Memory B cell (primary cell): ENCODE data around the gene ADGRG6.
"Not testable (repeated sequence)": the region's sequence is repeated elsewhere in the genome, so short reads cannot be mapped to it uniquely, and the experiment has no call there.

Source experiments
- ATAC-seq: fragments of 150-1000 bp; cut with Tn5 transposase; 2 replicates; pipeline ENCODE4 v1.10.0; 2021; ENCODE audit warnings: low read depth, mild to moderate bottlenecking, moderate library complexity
- DNase-seq, 2 donors: peaks; one replicate each; pipeline ENCODE4 v3.0.0; 2022; ENCODE audit warnings: low spot score in 2 of 2
- H3K27ac Mint-ChIP-seq: one replicate; pipeline ENCODE4 v1.8.0; 2022; ENCODE audit warnings: mild to moderate bottlenecking, moderate library complexity, mixed read lengths
- H3K27me3 Mint-ChIP-seq: one replicate; pipeline ENCODE4 v1.8.0; 2022; ENCODE audit warnings: mixed read lengths
- H3K36me3 Mint-ChIP-seq: one replicate; pipeline ENCODE4 v1.8.0; 2022; ENCODE audit warnings: mild to moderate bottlenecking, mixed read lengths
- H3K4me1 Mint-ChIP-seq: one replicate; pipeline ENCODE4 v1.8.0; 2022; ENCODE audit warnings: mixed read lengths
- H3K4me3 Mint-ChIP-seq: one replicate; pipeline ENCODE4 v1.8.0; 2022; ENCODE audit warnings: mild to moderate bottlenecking, moderate library complexity, mixed read lengths
- H3K9me3 Mint-ChIP-seq: one replicate; pipeline ENCODE4 v1.8.0; 2022; ENCODE audit warnings: mixed read lengths

Gene ADGRG6

GRCh38 chr6:142443532-142443931, 141.7 kb downstream of the ADGRG6 start:
- Mint-ChIP-seq H3K4me3 (no peak overlapping the region), H3K4me1 (no peaks in the 10 kb centered on the region), H3K27ac (no peak overlapping the region), H3K27me3 (no peaks in the 10 kb centered on the region), H3K36me3 (no peaks in the 10 kb centered on the region), H3K9me3 (no peaks in the 10 kb centered on the region)
- ATAC-seq (no peak), DNase-seq (no peak)

- ATAC-seq (no peak), DNase-seq (no peak)
- H3K4me1 Mint-ChIP-seq, result no peaks in the 10 kb centered on the region
These were observed 142.6 kb downstream of the ADGRG6 start for GRCh38 chr6:142444376-142444775.

GRCh38 chr6:142444881-142445301, 143.1 kb downstream of the ADGRG6 start:
- no peak for ATAC-seq
- Mint-ChIP-seq H3K36me3 (no peaks in the 10 kb centered on the region), H3K27ac (no peak overlapping the region), H3K27me3 (no peaks in the 10 kb centered on the region), H3K4me3 (no peak overlapping the region), H3K4me1 (no peaks in the 10 kb centered on the region), H3K9me3 (no peaks in the 10 kb centered on the region)
- no peak for DNase-seq

More at GRCh38 chr6:142444376-142444775, 142.6 kb downstream of the ADGRG6 start:
- H3K4me3 Mint-ChIP-seq, result no peak overlapping the region
- H3K27ac Mint-ChIP-seq, result no peak overlapping the region
- H3K9me3 Mint-ChIP-seq, result no peaks in the 10 kb centered on the region
- no peaks in the 10 kb centered on the region for H3K27me3 Mint-ChIP-seq
- no peaks in the 10 kb centered on the region for H3K36me3 Mint-ChIP-seq

GRCh38 chr6:142446168-142446567, 144.4 kb downstream of the ADGRG6 start:
- Mint-ChIP-seq H3K27me3 (no peaks in the 10 kb centered on the region), H3K4me3 (no peak overlapping the region), H3K27ac (no peak overlapping the region), H3K4me1 (no peaks in the 10 kb centered on the region), H3K9me3 (no peaks in the 10 kb centered on the region), H3K36me3 (no peaks in the 10 kb centered on the region)
- no peak for ATAC-seq
- DNase-seq, result no peak

- no peaks in the 10 kb centered on the region for H3K36me3 Mint-ChIP-seq
These were observed 144.8 kb downstream of the ADGRG6 start for GRCh38 chr6:142446576-142446975.

DNA sequence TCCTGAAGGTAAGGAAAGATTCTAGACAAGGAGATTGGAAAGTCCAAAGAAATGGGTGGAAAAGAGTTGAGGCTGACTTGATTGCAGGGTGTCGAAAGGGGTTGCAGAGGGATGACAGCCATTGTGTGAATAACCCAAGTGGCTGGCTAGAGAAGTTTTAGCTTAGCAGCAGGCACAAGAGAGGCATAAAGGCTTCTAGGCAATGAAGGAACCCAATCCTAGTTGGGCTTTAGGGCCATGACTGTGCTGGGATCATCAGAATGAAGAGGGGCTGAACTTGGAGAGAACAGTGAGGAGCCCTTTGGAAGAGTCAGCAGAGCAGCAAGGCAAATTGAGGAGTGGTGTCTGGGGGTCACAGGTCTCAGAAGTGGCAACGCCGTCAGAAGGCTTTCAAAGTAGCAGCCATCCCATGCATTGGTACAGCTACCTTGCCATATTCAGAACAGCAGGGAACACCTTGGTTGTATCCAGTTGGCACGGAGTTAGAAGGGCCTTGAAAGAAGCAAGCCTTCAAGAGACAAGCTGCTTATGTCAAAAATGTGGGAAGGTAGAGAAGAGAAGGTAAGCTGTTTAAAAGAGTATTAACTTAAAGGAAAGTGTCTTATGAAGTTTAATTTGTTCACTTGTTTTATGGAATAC, 146.4 kb downstream of the ADGRG6 start:
- ATAC-seq, result no peak
- H3K4me3 Mint-ChIP-seq, result no peak overlapping the region
- no peak for DNase-seq
- H3K4me1 Mint-ChIP-seq, result no peaks in the 10 kb centered on the region
- H3K27me3 Mint-ChIP-seq, result peaks cover 1% of the 10 kb centered on the region
- no peaks in the 10 kb centered on the region for H3K9me3 Mint-ChIP-seq
- H3K27ac Mint-ChIP-seq, result no peak overlapping the region
- no peaks in the 10 kb centered on the region for H3K36me3 Mint-ChIP-seq

More at GRCh38 chr6:142446576-142446975, 144.8 kb downstream of the ADGRG6 start:
- no peak for ATAC-seq
- H3K27me3 Mint-ChIP-seq, result no peaks in the 10 kb centered on the region
- H3K4me3 Mint-ChIP-seq, result no peak overlapping the region
- DNase-seq, result no peak
- no peaks in the 10 kb centered on the region for H3K4me1 Mint-ChIP-seq
- no peak overlapping the region for H3K27ac Mint-ChIP-seq
- H3K9me3 Mint-ChIP-seq, result no peaks in the 10 kb centered on the region

DNA sequence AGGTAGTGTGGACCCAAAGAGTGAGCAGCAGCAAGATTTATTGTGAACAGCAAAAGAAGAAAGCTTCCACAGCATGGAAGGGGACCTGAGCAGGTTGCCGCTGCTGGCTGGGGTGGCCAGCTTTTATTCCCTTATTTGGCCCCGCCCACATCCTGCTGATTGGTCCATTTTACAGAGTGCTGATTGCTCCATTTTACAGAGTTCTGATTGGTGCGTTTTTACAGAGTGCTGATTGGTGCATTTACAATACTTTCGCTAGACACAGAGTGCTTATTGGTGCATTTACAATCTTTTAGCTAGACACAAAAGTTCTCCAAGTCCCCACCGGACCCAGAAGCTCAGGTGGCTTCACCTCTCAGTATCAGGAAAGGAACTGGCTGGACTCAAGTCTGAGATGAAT, 149.0 kb downstream of the ADGRG6 start:
- DNase-seq, H3K27me3 Mint-ChIP-seq, H3K9me3 Mint-ChIP-seq, H3K36me3 Mint-ChIP-seq, H3K4me3 Mint-ChIP-seq, ATAC-seq, H3K4me1 Mint-ChIP-seq, H3K27ac Mint-ChIP-seq: not testable (repeated sequence)

DNA sequence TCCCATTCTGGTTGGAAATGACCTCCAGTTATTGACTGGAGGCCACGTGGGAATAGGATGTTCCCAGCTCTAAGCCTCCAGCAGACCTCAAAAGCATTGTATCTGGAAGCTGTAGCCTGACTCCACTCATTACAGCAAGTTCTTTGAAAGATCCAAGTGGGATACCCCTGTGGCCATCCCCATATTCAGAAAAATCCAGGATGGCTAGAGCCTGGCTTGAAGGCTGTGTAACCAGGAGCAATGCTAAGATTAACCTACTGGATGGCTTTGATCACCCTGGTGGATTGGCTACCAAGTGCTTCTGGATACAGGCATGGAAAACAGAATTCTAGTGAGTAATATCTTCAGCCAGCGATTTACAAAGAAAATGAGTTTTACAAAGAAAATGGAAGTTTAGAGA, 151.2 kb downstream of the ADGRG6 start:
- Mint-ChIP-seq H3K27me3 (peaks cover 1% of the 10 kb centered on the region), H3K4me1 (no peaks in the 10 kb centered on the region), H3K27ac (no peak overlapping the region), H3K36me3 (no peaks in the 10 kb centered on the region), H3K9me3 (no peaks in the 10 kb centered on the region), H3K4me3 (no peak overlapping the region)
- DNase-seq (no peak), ATAC-seq (no peak)

- DNase-seq, H3K27ac Mint-ChIP-seq, ATAC-seq: not testable (repeated sequence)
These were observed 152.4 kb downstream of the ADGRG6 start for GRCh38 chr6:142454196-142454595.

DNA sequence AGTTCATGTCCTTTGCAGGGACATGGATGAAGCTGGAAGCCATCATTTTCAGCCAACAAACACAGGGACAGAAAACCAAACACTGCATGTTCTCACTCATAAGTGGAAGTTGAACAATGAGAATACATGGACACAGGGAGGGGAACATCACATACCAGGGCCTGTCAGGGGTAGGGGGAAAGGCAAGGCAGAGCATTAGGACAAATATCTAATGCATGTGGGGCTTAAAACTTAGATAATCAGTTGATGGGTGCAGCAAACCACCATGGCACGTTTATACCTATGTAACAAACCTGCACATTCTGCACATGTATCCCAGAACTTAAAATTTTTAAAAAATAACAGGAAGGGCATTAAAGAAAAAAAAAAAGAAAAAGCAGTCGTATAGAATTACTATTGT, 153.0 kb downstream of the ADGRG6 start:
- not testable (repeated sequence) for H3K27me3 Mint-ChIP-seq, H3K9me3 Mint-ChIP-seq, H3K36me3 Mint-ChIP-seq, H3K27ac Mint-ChIP-seq, H3K4me1 Mint-ChIP-seq, DNase-seq, ATAC-seq, H3K4me3 Mint-ChIP-seq

More at GRCh38 chr6:142454196-142454595, 152.4 kb downstream of the ADGRG6 start:
- not testable (repeated sequence) for H3K27me3 Mint-ChIP-seq, H3K4me3 Mint-ChIP-seq, H3K4me1 Mint-ChIP-seq, H3K9me3 Mint-ChIP-seq, H3K36me3 Mint-ChIP-seq

- Mint-ChIP-seq H3K9me3 (peaks cover under 1% of the 10 kb centered on the region), H3K27me3 (peaks cover 2% of the 10 kb centered on the region), H3K4me1 (no peaks in the 10 kb centered on the region), H3K27ac (no peak overlapping the region), H3K4me3 (no peak overlapping the region), H3K36me3 (no peaks in the 10 kb centered on the region)
- DNase-seq (no peak), ATAC-seq (no peak)
These were observed 154.3 kb downstream of the ADGRG6 start for GRCh38 chr6:142455957-142456589.

GRCh38 chr6:142457638-142458406, 156.0 kb downstream of the ADGRG6 start:
- DNase-seq (no peak), ATAC-seq (no peak)
- H3K9me3 Mint-ChIP-seq, result peaks cover 7% of the 10 kb centered on the region
- H3K27ac Mint-ChIP-seq, result no peak overlapping the region
- no peaks in the 10 kb centered on the region for H3K4me1 Mint-ChIP-seq
- H3K27me3 Mint-ChIP-seq, result peaks cover 6% of the 10 kb centered on the region
- no peak overlapping the region for H3K4me3 Mint-ChIP-seq
- H3K36me3 Mint-ChIP-seq, result peaks cover 2% of the 10 kb centered on the region

DNA sequence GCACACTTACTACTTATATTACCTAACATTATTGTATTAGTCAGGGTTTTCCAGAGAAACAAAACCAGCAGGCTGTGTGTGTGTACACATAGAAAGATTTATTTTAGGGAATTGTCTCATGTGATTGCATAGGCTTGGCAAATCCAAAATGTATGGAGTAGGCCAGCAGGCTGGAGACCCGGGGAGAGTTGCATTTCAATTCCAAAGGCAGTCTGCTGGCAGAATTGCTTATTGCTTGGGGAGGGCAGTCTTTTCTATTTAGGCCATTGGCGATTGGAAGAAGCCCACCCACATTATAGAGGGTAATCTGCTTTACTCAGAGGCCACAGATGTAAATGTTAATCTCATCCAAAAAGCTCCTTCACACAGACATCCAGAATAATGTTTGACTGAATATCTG, 157.0 kb downstream of the ADGRG6 start:
- no peak for DNase-seq
- H3K4me3 Mint-ChIP-seq, result no peak overlapping the region

DNA sequence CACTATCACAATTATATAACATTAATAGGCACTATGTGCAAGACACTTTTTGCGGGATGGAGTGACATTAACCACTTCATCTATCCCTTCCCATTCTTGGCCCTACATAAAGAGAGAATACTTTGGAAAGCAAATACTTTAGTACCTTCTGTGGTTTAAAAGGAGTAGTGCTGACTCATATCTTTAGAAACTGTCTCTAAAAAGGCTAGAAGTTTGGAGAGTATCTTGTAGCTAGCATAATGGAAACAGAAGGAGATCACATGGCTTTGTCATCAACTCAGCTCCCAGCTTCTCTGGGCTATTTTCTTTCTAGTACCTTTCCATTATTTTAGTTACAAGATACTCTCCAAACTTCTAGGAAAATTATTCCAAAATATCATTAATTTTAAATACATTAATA, 157.5 kb downstream of the ADGRG6 start:
- H3K36me3 Mint-ChIP-seq, result peaks cover 2% of the 10 kb centered on the region
- H3K4me3 Mint-ChIP-seq, result no peak overlapping the region
- DNase-seq (no peak), ATAC-seq (no peak)
- no peaks in the 10 kb centered on the region for H3K4me1 Mint-ChIP-seq
- H3K9me3 Mint-ChIP-seq, result peaks cover 10% of the 10 kb centered on the region
- H3K27me3 Mint-ChIP-seq, result peaks cover 9% of the 10 kb centered on the region
- no peak overlapping the region for H3K27ac Mint-ChIP-seq

More for the DNA sequence above, 157.0 kb downstream of the ADGRG6 start:
- peaks cover 10% of the 10 kb centered on the region for H3K9me3 Mint-ChIP-seq
- H3K36me3 Mint-ChIP-seq, result peaks cover 2% of the 10 kb centered on the region
- H3K27me3 Mint-ChIP-seq, result peaks cover 9% of the 10 kb centered on the region
- H3K27ac Mint-ChIP-seq, result no peak overlapping the region
- no peak for ATAC-seq
- no peaks in the 10 kb centered on the region for H3K4me1 Mint-ChIP-seq
